Activated naive CD8-positive, alpha-beta T cell treated with anti-CD3 and anti-CD28 coated beads, Interleukin-2, amount 50 U/mL, for 24 hours (primary cell): ENCODE measurements around the gene NIM1K.
"Not testable (repeated sequence)": the region's sequence is repeated elsewhere in the genome, so short reads cannot be mapped to it uniquely, and the experiment has no call there.

ENCODE experiments used
- ATAC-seq: fragments of 150-1000 bp; cut with Tn5 transposase; one replicate; pipeline ENCODE4 v1.10.0; 2021
- DNase-seq: peaks from one replicate; pipeline ENCODE4 v3.0.0; 2021
- H3K27ac Mint-ChIP-seq: one replicate; pipeline ENCODE4 v1.8.0; 2021; ENCODE audit warnings: mild to moderate bottlenecking, mixed read lengths
- H3K27me3 Mint-ChIP-seq: one replicate; pipeline ENCODE4 v1.8.0; 2021; ENCODE audit warnings: mixed read lengths
- H3K36me3 Mint-ChIP-seq: one replicate; pipeline ENCODE4 v1.8.0; 2021; ENCODE audit warnings: low read depth, mixed read lengths
- H3K4me1 Mint-ChIP-seq: one replicate; pipeline ENCODE4 v1.8.0; 2021; ENCODE audit warnings: mixed read lengths
- H3K4me3 Mint-ChIP-seq: one replicate; pipeline ENCODE4 v1.8.0; 2021; ENCODE audit warnings: mild to moderate bottlenecking, moderate library complexity, mixed read lengths
- H3K9me3 Mint-ChIP-seq: one replicate; pipeline ENCODE4 v1.8.0; 2021; ENCODE audit warnings: mixed read lengths

NIM1K gene

DNA sequence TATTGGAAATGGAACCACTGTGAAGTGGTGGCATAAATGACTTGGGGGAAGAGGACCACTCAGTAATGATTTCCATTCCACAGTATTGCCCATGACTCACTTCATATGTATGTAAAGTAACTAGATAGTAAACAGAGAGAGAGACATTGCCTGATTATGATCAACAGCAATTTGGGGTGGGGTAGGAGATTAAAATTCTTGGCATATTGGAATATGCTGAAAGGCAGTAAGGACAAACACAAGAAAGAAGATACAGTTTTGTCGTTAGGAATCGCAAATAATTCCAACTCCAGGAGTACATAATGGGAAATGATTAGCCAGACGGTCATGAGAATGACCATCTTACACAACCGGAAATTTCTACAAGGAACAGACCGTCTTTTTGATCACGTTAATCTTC is 122.7 kb downstream of the NIM1K start:
- H3K27ac Mint-ChIP-seq: peak overlapping the region; percentile 97
- peak overlapping the region; percentile 45 for H3K4me3 Mint-ChIP-seq

DNA sequence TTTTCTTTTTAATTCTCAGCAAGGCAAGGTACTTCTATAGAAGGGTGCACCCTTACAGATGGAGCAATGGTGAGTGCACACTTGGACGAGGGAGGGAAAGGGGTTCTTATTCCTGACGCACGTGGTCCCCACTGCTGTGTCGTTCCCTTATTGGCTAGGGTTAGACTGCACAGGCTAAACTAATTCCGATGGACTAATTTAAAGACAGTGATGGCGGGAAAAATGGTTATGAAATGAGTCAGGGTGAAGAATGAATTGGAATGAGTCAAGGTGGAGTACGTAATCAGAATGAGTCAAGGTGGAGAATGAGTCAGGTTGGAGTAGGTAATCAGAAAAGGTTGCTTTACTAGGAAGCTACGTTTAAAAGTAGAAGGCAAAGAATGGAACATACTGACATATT is 123.2 kb downstream of the NIM1K start:
- ATAC-seq (peak; percentile 29), DNase-seq (peak; percentile 25)
- peak overlapping the region; percentile 97 for H3K27ac Mint-ChIP-seq
- peak overlapping the region; percentile 35 for H3K4me3 Mint-ChIP-seq
- H3K4me1 Mint-ChIP-seq: peaks cover 56% of the 10 kb centered on the region
- peaks cover 3% of the 10 kb centered on the region for H3K27me3 Mint-ChIP-seq
- H3K36me3 Mint-ChIP-seq: peaks cover 22% of the 10 kb centered on the region
- peaks cover 10% of the 10 kb centered on the region for H3K9me3 Mint-ChIP-seq

More for the DNA sequence above, 122.7 kb downstream of the NIM1K start:
- Mint-ChIP-seq H3K4me1 (peaks cover 62% of the 10 kb centered on the region), H3K27me3 (peaks cover 3% of the 10 kb centered on the region), H3K9me3 (peaks cover 10% of the 10 kb centered on the region), H3K36me3 (peaks cover 26% of the 10 kb centered on the region)
- no peak for ATAC-seq
- DNase-seq: no peak

DNA sequence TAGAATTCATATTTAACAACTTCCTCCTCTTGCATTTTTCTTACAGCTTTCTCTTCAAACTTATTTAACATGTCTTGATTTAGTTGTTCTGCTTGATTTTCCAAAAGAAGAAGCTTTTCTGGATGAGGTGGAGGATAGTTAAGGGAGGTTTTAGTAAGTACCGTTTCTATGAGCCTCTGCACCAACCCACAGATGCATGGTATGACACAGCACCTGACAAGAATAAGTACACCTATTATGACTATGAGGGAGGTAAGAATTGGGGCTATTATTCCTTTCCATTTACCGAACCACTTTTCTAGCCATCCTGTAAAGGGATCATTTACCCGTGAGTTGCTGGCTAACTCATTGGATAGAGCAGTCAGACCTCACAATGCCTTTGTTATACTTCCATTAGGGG is 123.7 kb downstream of the NIM1K start:
- H3K27ac Mint-ChIP-seq: peak overlapping the region; percentile 97
- peaks cover 3% of the 10 kb centered on the region for H3K27me3 Mint-ChIP-seq
- peaks cover 10% of the 10 kb centered on the region for H3K9me3 Mint-ChIP-seq
- H3K4me3 Mint-ChIP-seq: peak overlapping the region; percentile 35
- peaks cover 54% of the 10 kb centered on the region for H3K4me1 Mint-ChIP-seq
- ATAC-seq (no peak), DNase-seq (no peak)
- peaks cover 20% of the 10 kb centered on the region for H3K36me3 Mint-ChIP-seq

DNA sequence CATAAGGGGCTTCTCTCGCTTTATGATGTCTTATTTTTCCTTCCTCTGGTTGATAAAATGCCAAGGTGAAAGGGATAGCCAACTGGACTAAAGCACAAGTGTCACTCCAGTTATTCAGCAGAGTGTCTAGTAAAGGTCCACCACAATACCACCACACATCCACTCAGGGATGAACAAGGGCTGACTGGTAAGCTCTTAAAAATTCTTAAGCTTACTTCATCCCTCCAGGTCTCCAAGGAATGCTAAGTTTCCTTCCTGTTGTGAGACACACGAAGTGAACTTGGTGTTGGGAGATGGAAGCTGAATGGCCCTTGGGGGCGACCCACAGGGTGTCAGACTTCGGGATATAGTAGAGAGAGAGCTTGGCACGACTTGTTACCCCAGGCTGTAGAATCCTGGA is 124.4 kb downstream of the NIM1K start:
- H3K4me3 Mint-ChIP-seq: peak overlapping the region; percentile 35
- H3K4me1 Mint-ChIP-seq: peaks cover 48% of the 10 kb centered on the region
- DNase-seq: no peak
- peaks cover 10% of the 10 kb centered on the region for H3K9me3 Mint-ChIP-seq
- peaks cover 14% of the 10 kb centered on the region for H3K36me3 Mint-ChIP-seq
- no peak for ATAC-seq
- H3K27ac Mint-ChIP-seq: peak overlapping the region; percentile 97
- H3K27me3 Mint-ChIP-seq: peaks cover 3% of the 10 kb centered on the region

DNA sequence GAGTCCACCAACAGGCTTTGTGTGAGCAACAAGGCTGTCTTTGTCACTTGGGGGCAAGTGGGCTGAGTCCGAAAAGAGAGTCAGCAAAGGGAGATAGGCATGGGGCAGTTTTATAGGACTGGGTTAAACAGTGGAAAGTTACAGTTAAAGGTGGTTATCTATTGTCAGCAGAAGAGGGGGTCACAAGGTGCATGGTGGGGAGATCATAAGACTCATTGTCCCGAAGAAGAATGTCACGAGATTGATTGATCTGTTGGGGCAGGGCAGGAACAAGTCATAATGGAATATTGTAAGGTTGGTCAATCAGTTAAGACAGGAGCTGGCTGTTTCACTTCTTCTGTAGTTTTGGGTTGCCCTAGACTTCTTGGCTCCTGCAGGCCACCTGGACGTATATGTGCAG is 128.8 kb downstream of the NIM1K start:
- H3K27ac Mint-ChIP-seq: no peak overlapping the region
- peaks cover 11% of the 10 kb centered on the region for H3K4me1 Mint-ChIP-seq
- DNase-seq (no peak), ATAC-seq (no peak)
- no peak overlapping the region for H3K4me3 Mint-ChIP-seq
- H3K36me3 Mint-ChIP-seq: no peaks in the 10 kb centered on the region
- no peaks in the 10 kb centered on the region for H3K27me3 Mint-ChIP-seq
- H3K9me3 Mint-ChIP-seq: peaks cover under 1% of the 10 kb centered on the region

DNA sequence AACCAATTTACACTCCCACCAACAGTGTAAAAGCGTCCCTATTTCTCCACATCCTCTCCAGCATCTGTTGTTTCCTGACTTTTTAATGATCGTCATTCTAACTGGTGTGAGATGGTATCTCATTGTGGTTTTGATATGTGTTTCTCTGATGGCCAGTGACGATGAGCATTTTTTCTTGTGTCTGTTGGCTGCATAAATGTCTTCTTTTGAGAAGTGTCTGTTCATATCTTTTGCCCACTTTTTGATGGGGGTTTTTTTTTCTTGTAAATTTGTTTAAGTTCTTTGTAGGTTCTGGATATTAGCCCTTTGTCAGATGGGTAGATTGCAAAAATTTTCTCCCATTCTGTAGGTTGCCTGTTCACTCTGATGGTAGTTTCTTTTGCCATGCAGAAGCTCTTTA is 131.5 kb downstream of the NIM1K start:
- not testable (repeated sequence) for H3K27me3 Mint-ChIP-seq, H3K4me3 Mint-ChIP-seq, DNase-seq, H3K27ac Mint-ChIP-seq, H3K4me1 Mint-ChIP-seq, H3K36me3 Mint-ChIP-seq, ATAC-seq
- peaks cover 11% of the 10 kb centered on the region for H3K9me3 Mint-ChIP-seq

DNA sequence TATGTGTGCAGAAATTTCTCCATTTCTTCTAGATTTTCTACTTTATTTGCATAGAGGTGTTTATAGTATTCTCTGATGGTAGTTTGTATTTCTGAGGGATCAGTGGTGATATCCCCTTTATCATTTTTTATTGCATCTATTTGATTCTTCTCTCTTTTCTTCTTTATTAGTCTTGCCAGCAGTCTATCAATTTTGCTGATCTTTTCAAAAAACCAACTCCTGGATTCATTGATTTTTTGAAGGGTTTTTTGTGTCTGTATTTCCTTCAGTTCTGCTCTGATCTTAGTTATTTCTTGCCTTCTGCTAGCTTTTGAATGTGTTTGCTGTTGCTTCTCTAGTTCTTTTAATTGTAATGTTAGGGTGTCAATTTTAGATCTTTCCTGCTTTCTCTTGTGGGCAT is 133.6 kb downstream of the NIM1K start:
- not testable (repeated sequence) for H3K4me3 Mint-ChIP-seq, H3K27ac Mint-ChIP-seq, H3K36me3 Mint-ChIP-seq, H3K27me3 Mint-ChIP-seq, ATAC-seq, DNase-seq, H3K4me1 Mint-ChIP-seq
- H3K9me3 Mint-ChIP-seq: peaks cover 11% of the 10 kb centered on the region
